GM19099 (cell line): Measurements from ENCODE around the gene SLC39A11.

Source experiments
- POLR2A ChIP-seq: IDR thresholded peaks from 3 replicates; pipeline ENCODE4 v1.6.1; 2011; ENCODE audit warnings: low read depth; ENCODE audit not compliant: insufficient read length; ENCODE audit errors: extremely low read depth

SLC39A11 gene

GRCh38 chr17:72833128-72833765, 259.2 kb downstream of the SLC39A11 start:
- TF ChIP-seq POLR2A, result no peak

- TF ChIP-seq POLR2A, result no peak
These were observed 260.2 kb downstream of the SLC39A11 start for GRCh38 chr17:72832306-72832705.

- TF ChIP-seq POLR2A, result no peak
These were observed 262.6 kb downstream of the SLC39A11 start for GRCh38 chr17:72829883-72830282.

- TF ChIP-seq POLR2A, result no peak
These were observed 265.9 kb downstream of the SLC39A11 start for GRCh38 chr17:72826602-72827001.

- no peak for TF ChIP-seq POLR2A
These were observed 267.3 kb downstream of the SLC39A11 start for GRCh38 chr17:72825218-72825617.

GRCh38 chr17:72822358-72823023, 270.0 kb downstream of the SLC39A11 start:
- TF ChIP-seq POLR2A, result no peak

- no peak for TF ChIP-seq POLR2A
These were observed 276.1 kb downstream of the SLC39A11 start for GRCh38 chr17:72816406-72816805.

- TF ChIP-seq POLR2A, result no peak
These were observed 279.0 kb downstream of the SLC39A11 start for GRCh38 chr17:72813481-72813880.

GRCh38 chr17:72812823-72813222, 279.7 kb downstream of the SLC39A11 start:
- TF ChIP-seq POLR2A, result no peak

- no peak for TF ChIP-seq POLR2A
These were observed 280.4 kb downstream of the SLC39A11 start for GRCh38 chr17:72811976-72812687.

GRCh38 chr17:72810991-72811508, 281.4 kb downstream of the SLC39A11 start:
- no peak for TF ChIP-seq POLR2A

- no peak for TF ChIP-seq POLR2A
These were observed 286.5 kb downstream of the SLC39A11 start for GRCh38 chr17:72806011-72806410.

GRCh38 chr17:72804949-72805707, 287.4 kb downstream of the SLC39A11 start:
- no peak for TF ChIP-seq POLR2A

GRCh38 chr17:72802726-72803125, 289.8 kb downstream of the SLC39A11 start:
- TF ChIP-seq POLR2A, result no peak

- TF ChIP-seq POLR2A, result no peak
These were observed 295.3 kb downstream of the SLC39A11 start for GRCh38 chr17:72797142-72797541.

- TF ChIP-seq POLR2A, result no peak
These were observed 296.5 kb downstream of the SLC39A11 start for GRCh38 chr17:72795941-72796340.

- no peak for TF ChIP-seq POLR2A
These were observed 298.3 kb downstream of the SLC39A11 start for GRCh38 chr17:72794152-72794551.
